Osteoblast (primary cell): Measurements from ENCODE around the gene LRRK1. TPM values are rescaled to one million over a fixed set of nuclear protein-coding genes. Genes with fewer than 3 reads are reported as not detected.
A peak's percentile ranks its signal among the peaks of the same experiment; 100 is the strongest.

Experiments
- DNase-seq: peaks from one replicate; pipeline ENCODE4 v3.0.0; 2011; ENCODE audit warnings: low spot score, mixed read lengths; ENCODE audit not compliant: insufficient read length; ENCODE audit errors: missing footprints
- H2AFZ ChIP-seq: 2 replicates; pipeline ENCODE4 v1.6.0; 2011; ENCODE audit warnings: mild to moderate bottlenecking, low read length
- H3K27ac ChIP-seq: 2 replicates; pipeline ENCODE4 v1.5.1; 2011; ENCODE audit warnings: mild to moderate bottlenecking, low read depth, low read length, moderate library complexity
- H3K27me3 ChIP-seq: 2 replicates; pipeline ENCODE4 v1.6.0; 2012; ENCODE audit warnings: mild to moderate bottlenecking, control low read depth, inconsistent platforms, low read length, moderate library complexity; ENCODE audit not compliant: insufficient read depth
- H3K36me3 ChIP-seq: 2 replicates; pipeline ENCODE4 v1.5.1; 2011; ENCODE audit warnings: mild to moderate bottlenecking, low read length, control low read depth, moderate library complexity; ENCODE audit not compliant: insufficient read depth
- H3K4me1 ChIP-seq: 2 replicates; pipeline ENCODE4 v1.5.1; 2011; ENCODE audit warnings: mild to moderate bottlenecking, low read length, control low read depth, moderate library complexity; ENCODE audit not compliant: insufficient read depth
- H3K4me2 ChIP-seq: 2 replicates; pipeline ENCODE4 v1.6.0; 2011; ENCODE audit warnings: mild to moderate bottlenecking, low read length; ENCODE audit not compliant: insufficient read depth
- H3K4me3 ChIP-seq: fragments of 200-600 bp; sonication (generic); 3 replicates; pipeline ENCODE4 v1.5.1; 2012; ENCODE audit warnings: mild to moderate bottlenecking, low read length, inconsistent platforms; ENCODE audit not compliant: insufficient read depth
- H3K79me2 ChIP-seq: 2 replicates; pipeline ENCODE4 v1.6.0; 2012; ENCODE audit warnings: mild to moderate bottlenecking, low read length, control low read depth, inconsistent platforms; ENCODE audit not compliant: insufficient read depth
- H3K9me3 ChIP-seq: 2 replicates; pipeline ENCODE4 v1.5.1; 2011; ENCODE audit warnings: low read depth, low read length, control low read depth
- H4K20me1 ChIP-seq: 2 replicates; pipeline ENCODE4 v1.6.0; 2012; ENCODE audit warnings: mild to moderate bottlenecking, low read length, control low read depth; ENCODE audit not compliant: insufficient read depth
- total RNA-seq: library from RNA; depleted of rRNA; stranded (reverse); fragments of >200 nt; gene quantifications from 2 replicates; pipeline ENCODE4 v1.2.3, GENCODE V29; 2012
- TF ChIP-seq, protein P1 (sequence below): IDR thresholded peaks from 2 replicates; pipeline ENCODE4 v1.5.1; 2011; ENCODE audit warnings: mild to moderate bottlenecking, low read depth, low read length, moderate library complexity; ENCODE audit errors: extremely low read depth

The LRRK1 gene
- total RNA-seq, 1 donor, result 15.2 TPM

DNA sequence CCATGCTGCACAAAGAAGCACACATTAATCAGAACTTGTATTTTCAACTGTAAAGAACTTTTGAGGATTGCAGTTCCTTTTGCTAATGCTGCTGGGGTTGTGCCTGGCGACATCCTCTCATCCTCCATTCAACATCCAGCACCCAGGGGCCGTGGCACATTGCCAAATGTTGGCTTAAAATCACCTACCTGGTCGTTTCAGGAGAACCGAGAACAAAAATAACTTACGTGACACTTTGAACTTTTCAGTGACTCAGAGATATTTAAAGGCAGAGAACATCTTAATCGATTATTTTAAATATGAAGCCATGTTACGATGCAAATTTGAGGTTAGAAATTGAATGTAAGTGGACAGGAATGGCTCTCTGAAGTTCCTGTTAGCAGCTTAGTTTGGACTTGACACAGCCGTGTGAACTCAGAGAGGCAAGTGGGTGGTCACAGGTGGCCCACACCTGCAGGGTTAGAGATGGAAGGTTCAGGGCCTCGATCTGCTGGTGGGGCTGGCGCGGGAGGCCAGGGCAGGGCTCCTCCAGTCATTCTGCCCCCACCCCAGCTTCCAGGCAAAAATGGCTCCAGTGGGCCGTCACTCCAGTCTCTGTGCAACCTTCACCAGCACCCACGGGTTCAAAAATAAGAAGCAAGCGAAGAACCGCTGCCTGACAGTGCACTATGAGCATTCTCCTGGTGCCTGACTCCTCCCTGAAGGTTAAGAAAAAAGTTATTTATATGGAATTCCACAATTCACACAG lies 12.2 kb downstream of the LRRK1 start:
- Histone ChIP-seq H4K20me1 (no peaks in the 10 kb centered on the region), H3K79me2 (peaks cover 5% of the 10 kb centered on the region), H3K27ac (no peak overlapping the region), H3K36me3 (peaks cover 22% of the 10 kb centered on the region), H3K27me3 (no peaks in the 10 kb centered on the region), H3K4me1 (peaks cover 9% of the 10 kb centered on the region), H3K4me3 (no peak overlapping the region), H3K4me2 (no peak overlapping the region), H2AFZ (no peak overlapping the region), H3K9me3 (no peaks in the 10 kb centered on the region)
- TF ChIP-seq, protein P1, sequence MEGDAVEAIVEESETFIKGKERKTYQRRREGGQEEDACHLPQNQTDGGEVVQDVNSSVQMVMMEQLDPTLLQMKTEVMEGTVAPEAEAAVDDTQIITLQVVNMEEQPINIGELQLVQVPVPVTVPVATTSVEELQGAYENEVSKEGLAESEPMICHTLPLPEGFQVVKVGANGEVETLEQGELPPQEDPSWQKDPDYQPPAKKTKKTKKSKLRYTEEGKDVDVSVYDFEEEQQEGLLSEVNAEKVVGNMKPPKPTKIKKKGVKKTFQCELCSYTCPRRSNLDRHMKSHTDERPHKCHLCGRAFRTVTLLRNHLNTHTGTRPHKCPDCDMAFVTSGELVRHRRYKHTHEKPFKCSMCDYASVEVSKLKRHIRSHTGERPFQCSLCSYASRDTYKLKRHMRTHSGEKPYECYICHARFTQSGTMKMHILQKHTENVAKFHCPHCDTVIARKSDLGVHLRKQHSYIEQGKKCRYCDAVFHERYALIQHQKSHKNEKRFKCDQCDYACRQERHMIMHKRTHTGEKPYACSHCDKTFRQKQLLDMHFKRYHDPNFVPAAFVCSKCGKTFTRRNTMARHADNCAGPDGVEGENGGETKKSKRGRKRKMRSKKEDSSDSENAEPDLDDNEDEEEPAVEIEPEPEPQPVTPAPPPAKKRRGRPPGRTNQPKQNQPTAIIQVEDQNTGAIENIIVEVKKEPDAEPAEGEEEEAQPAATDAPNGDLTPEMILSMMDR, result no peak
- no peak for DNase-seq

DNA sequence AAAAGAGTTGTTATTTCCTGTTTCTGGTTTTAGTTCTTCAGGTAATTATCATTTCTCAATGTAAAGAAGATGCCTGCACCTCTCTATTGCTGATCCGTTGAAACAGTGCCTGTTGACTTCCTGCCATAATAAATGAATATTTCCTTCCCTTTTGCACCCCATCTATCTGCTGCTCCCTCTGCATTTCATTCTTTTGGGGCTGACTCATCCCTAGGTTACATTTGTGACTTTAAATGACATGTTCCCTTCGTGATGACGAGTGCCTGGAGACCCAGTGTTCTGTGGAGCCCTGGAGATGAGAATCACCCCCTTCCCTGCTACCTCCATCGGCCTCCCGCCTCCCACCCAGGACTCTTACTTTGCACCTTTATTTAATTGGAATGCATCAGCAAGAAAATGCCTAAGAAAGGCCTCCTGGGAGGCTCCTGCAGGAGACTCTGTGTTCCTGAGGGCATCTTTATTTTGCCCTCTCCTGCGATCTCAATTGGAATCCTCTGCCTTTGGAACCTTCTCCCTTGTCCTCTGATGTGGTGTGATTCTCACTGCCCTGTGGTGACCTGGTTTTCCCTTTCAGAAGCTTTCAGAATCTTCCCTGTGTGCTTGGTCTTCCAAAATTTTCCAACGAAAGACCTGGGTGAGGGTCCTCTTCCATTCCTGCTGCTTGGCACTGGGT lies 13.7 kb downstream of the LRRK1 start:
- H3K4me2 ChIP-seq, result no peak overlapping the region
- TF ChIP-seq, protein P1, result no peak
- H3K4me1 ChIP-seq, result peaks cover 9% of the 10 kb centered on the region
- H3K9me3 ChIP-seq, result no peaks in the 10 kb centered on the region
- DNase-seq, result no peak
- no peaks in the 10 kb centered on the region for H3K27me3 ChIP-seq
- no peaks in the 10 kb centered on the region for H3K79me2 ChIP-seq
- H4K20me1 ChIP-seq, result no peaks in the 10 kb centered on the region
- no peak overlapping the region for H3K27ac ChIP-seq
- peaks cover 18% of the 10 kb centered on the region for H3K36me3 ChIP-seq
- no peak overlapping the region for H2AFZ ChIP-seq
- H3K4me3 ChIP-seq, result no peak overlapping the region

DNA sequence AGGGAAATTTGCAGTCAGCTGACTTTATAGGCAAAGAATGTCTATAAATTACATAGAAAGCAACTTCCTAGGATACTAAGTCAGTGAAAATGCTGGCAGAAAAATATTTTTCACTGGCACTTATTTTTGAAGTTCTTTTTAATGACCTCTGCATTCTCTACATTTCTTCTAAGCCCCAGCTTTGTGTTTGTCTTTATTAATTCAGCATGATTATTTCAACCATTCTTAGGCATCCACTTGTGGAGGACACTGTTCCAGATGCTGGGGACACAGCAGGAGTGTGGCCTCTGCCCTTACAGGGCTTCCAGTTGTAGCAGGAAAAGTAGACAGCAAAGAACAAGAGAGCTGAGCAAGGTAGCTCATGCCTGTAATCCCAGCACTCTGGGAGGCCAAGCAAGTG lies 15.0 kb downstream of the LRRK1 start:
- TF ChIP-seq, protein P1, result no peak
- DNase-seq, result no peak
- no peak overlapping the region for H3K4me3 ChIP-seq
- no peaks in the 10 kb centered on the region for H3K9me3 ChIP-seq
- H3K27ac ChIP-seq, result no peak overlapping the region
- H3K79me2 ChIP-seq, result no peaks in the 10 kb centered on the region
- no peaks in the 10 kb centered on the region for H3K27me3 ChIP-seq
- peaks cover 5% of the 10 kb centered on the region for H3K36me3 ChIP-seq
- no peak overlapping the region for H2AFZ ChIP-seq
- H3K4me2 ChIP-seq, result no peak overlapping the region
- H3K4me1 ChIP-seq, result peaks cover 9% of the 10 kb centered on the region
- no peaks in the 10 kb centered on the region for H4K20me1 ChIP-seq

DNA sequence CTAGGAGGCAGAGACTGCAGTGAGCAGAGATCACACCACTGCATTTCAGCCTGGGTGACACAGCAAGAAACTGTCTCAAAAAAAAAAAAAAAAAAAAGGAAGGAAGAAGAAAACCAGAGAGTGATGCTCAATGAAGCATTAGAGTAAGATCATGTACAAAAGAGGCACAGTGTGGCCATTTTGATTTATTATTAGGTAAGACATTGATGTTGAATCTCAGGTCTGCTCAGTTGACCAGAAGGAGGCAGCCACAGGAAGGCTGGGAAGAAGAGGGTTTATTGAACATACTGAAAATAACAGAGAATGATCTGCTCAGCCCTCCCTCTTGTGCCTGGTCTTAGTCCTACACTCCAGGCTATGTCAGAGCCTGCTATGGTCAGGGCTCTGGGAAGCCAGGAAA lies 15.6 kb downstream of the LRRK1 start:
- peaks cover 5% of the 10 kb centered on the region for H3K36me3 ChIP-seq
- no peak overlapping the region for H2AFZ ChIP-seq
- H3K27ac ChIP-seq, result no peak overlapping the region
- H3K9me3 ChIP-seq, result no peaks in the 10 kb centered on the region
- H3K4me1 ChIP-seq, result peaks cover 9% of the 10 kb centered on the region
- no peaks in the 10 kb centered on the region for H3K27me3 ChIP-seq
- H3K4me3 ChIP-seq, result no peak overlapping the region
- H4K20me1 ChIP-seq, result no peaks in the 10 kb centered on the region
- TF ChIP-seq, protein P1, result peak; percentile 37
- H3K4me2 ChIP-seq, result no peak overlapping the region
- DNase-seq, result no peak
- H3K79me2 ChIP-seq, result no peaks in the 10 kb centered on the region
